T-cell (primary cell): ENCODE measurements around the gene ENO4. TPM values are rescaled to one million over a fixed set of nuclear protein-coding genes. Genes with fewer than 3 reads are reported as not detected.

Source experiments
- ATAC-seq, 4 experiments: fragments of 200-7000 bp in 3 of 4; fragments of 150-1000 bp in 1 of 4; cut with Tn5 transposase; replicated peaks in 1 of 4; 1 replicate in 3 of 4; 2 replicates in 1 of 4; pipeline ENCODE4 v1.10.0; 2021; ENCODE audit warnings: moderate library complexity in 3 of 4, mild to moderate bottlenecking in 2 of 4, moderate number of reproducible peaks in 1 of 4
- CTCF ChIA-PET, 2 donors: fragments of 300-600 bp; sonication (Branson Sonifier 250); formaldehyde crosslinking; loops; one replicate each; lab custom pipeline; 2022; ENCODE audit warnings: antibody characterized with exemption in 2 of 2; lab: Charles Lee
- POLR2A ChIA-PET, 2 donors: fragments of 300-600 bp; sonication (Branson Sonifier 250); formaldehyde crosslinking; loops; one replicate each; lab custom pipeline; 2022; ENCODE audit warnings: antibody characterized with exemption in 2 of 2; lab: Charles Lee
- DNase-seq, 35 experiments: peaks; one replicate each; pipeline versions ENCODE4 v3.0.0 to v3.0.0-alpha.2; 2013 to 2023
- H3K27ac ChIP-seq: one replicate; pipeline ENCODE4 v1.5.1; 2013; ENCODE audit warnings: low read length
- H3K27me3 ChIP-seq, 2 experiments: replicated peaks in 1 of 2; 1 replicate in 1 of 2; 2 replicates in 1 of 2; pipeline versions ENCODE4 v1.6.1 to v1.7.0; 2013; ENCODE audit warnings: low read length in 1 of 2, mixed read lengths in 1 of 2; ENCODE audit not compliant: control insufficient read depth in 2 of 2, insufficient read depth in 2 of 2; ENCODE audit errors: extremely low read depth in 1 of 2
- H3K36me3 ChIP-seq, 2 donors: 1 replicate in 1 of 2; 2 replicates in 1 of 2; pipeline versions ENCODE4 v1.6.1 to v1.7.0; 2013; ENCODE audit warnings: low read length in 1 of 2; ENCODE audit not compliant: control insufficient read depth in 2 of 2, insufficient read depth in 1 of 2; ENCODE audit errors: extremely low read depth in 1 of 2
- H3K4me1 ChIP-seq, 2 experiments: 1 replicate in 1 of 2; 2 replicates in 1 of 2; pipeline versions ENCODE4 v1.6.1 to v1.7.0; 2013; ENCODE audit warnings: low read length in 2 of 2, mixed read lengths in 1 of 2; ENCODE audit not compliant: insufficient read depth in 2 of 2, control insufficient read depth in 1 of 2; ENCODE audit errors: extremely low read depth in 1 of 2
- H3K4me3 ChIP-seq, 2 donors: 1 replicate in 1 of 2; 2 replicates in 1 of 2; pipeline versions ENCODE4 v1.5.1 to v1.7.0; 2013; ENCODE audit warnings: mild to moderate bottlenecking in 2 of 2, low read length in 1 of 2, moderate library complexity in 1 of 2; ENCODE audit not compliant: control insufficient read depth in 1 of 2; ENCODE audit errors: extremely low read depth in 1 of 2
- H3K9me3 ChIP-seq: 2 replicates; pipeline ENCODE4 v1.7.0; 2013
- H3K27ac Mint-ChIP-seq, 2 donors: one replicate each; pipeline ENCODE4 v1.8.0; 2020 to 2021; ENCODE audit warnings: mild to moderate bottlenecking in 2 of 2, mixed read lengths in 2 of 2
- H3K27me3 Mint-ChIP-seq, 2 donors: one replicate each; pipeline ENCODE4 v1.8.0; 2021 to 2022; ENCODE audit warnings: mixed read lengths in 2 of 2
- H3K36me3 Mint-ChIP-seq: one replicate; pipeline ENCODE4 v1.8.0; 2021; ENCODE audit warnings: mixed read lengths
- H3K4me1 Mint-ChIP-seq, 3 donors: one replicate each; pipeline ENCODE4 v1.8.0; 2020 to 2022; ENCODE audit warnings: mixed read lengths in 3 of 3, mild to moderate bottlenecking in 1 of 3
- H3K4me3 Mint-ChIP-seq, 3 donors: one replicate each; pipeline ENCODE4 v1.8.0; 2020 to 2022; ENCODE audit warnings: mild to moderate bottlenecking in 3 of 3, mixed read lengths in 3 of 3, moderate library complexity in 3 of 3
- H3K9me3 Mint-ChIP-seq, 3 donors: one replicate each; pipeline ENCODE4 v1.8.0; 2020 to 2022; ENCODE audit warnings: mixed read lengths in 3 of 3
- WGBS: methylation state at CpG from one replicate; pipeline ENCODE4 v1.1.5; 2013; ENCODE audit warnings: missing lambda C conversion rate; ENCODE audit not compliant: insufficient coverage; 5-methylcytosine and 5-hydroxymethylcytosine counted together
- total RNA-seq, 35 experiments: library from RNA in 6 of 35; stranded (reverse) in 6 of 35; fragments of 120-200 nt in 1 of 35; gene quantifications; one replicate each; pipeline versions ENCODE4 v1.2.1 to v1.2.4 and lab custom pipeline; 2013 to 2026

Gene ENO4
- total RNA-seq, 5 donors from 2014 or later (not counting 1 experiment from before 2014, with no cell fraction given), result not detected

DNA sequence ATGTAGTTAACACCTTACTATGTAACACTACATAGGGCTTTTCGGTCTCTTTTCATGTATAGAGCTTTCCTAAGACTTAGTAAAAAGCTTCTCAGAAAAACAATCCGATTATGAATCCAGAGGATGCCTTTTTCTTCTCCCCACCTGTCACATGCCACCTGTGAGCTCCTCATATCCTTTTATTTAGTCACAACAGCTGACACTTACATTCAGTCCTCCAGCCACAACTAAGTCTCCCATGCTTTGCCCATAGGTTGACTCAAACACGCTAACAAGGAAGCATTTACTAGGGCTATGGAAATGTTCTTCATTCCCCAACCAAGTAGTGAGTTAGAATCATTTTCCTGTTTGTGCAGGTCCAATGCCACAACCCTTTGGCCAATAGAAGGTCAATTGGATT, 7.9 kb downstream of the ENO4 start:
- Mint-ChIP-seq H3K9me3 (peaks cover 0 to 9% (median 0%) of the 10 kb centered on the region in 3 donors), H3K36me3 (no peaks in the 10 kb centered on the region), H3K4me3 (no peak overlapping the region), H3K4me1 (no peaks in the 10 kb centered on the region), H3K27ac (no peak overlapping the region), H3K27me3 (peaks cover 5 to 16% of the 10 kb centered on the region in 2 donors)
- H3K27ac ChIP-seq, result no peak overlapping the region
- DNase-seq (no peak), ATAC-seq (no peak)
- CTCF ChIA-PET, result interaction anchor here in 1 of 2 donors (0.7 kb wide), 1 partner anchor 56 kb away, joined by 3 read pairs; no protein-coding TSS in a partner anchor
- no peaks in the 10 kb centered on the region for H3K4me1 ChIP-seq
- WGBS, result 94% methylated on average over 2 of the region's 3 CpGs
- H3K9me3 ChIP-seq, result no peaks in the 10 kb centered on the region
- H3K27me3 ChIP-seq, result peaks cover 0 to 5% of the 10 kb centered on the region in 2 experiments
- no peaks in the 10 kb centered on the region for H3K36me3 ChIP-seq
- H3K4me3 ChIP-seq, result no peak overlapping the region
- POLR2A ChIA-PET, result no interaction called here

DNA sequence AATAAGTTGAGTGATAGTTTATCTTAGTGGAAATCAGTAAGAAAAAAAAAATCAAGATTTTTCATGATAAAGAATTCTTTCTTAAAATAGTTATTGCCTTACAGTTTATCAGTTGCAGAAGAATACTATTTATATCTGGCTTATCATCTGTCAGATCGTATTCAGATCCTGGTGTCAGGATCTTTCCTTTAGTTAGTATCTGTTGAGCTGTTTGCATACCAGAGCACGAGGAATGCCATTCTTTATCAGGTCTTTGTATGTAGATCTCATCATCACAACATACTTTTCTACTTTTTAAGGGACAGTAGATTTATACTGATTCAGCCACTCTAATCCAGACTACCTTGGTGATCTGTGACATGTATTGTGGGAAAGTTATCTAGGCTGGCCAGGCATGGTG, 12.5 kb downstream of the ENO4 start:
- Histone ChIP-seq H3K4me3 (no peak overlapping the region), H3K27me3 (no peaks in the 10 kb centered on the region), H3K36me3 (no peaks in the 10 kb centered on the region), H3K9me3 (no peaks in the 10 kb centered on the region), H3K4me1 (no peaks in the 10 kb centered on the region), H3K27ac (no peak overlapping the region)
- no peak for DNase-seq
- Mint-ChIP-seq H3K36me3 (no peaks in the 10 kb centered on the region), H3K27me3 (peaks cover 0 to 7% of the 10 kb centered on the region in 2 donors), H3K4me1 (no peaks in the 10 kb centered on the region), H3K9me3 (peaks cover 0 to 5% (median 0%) of the 10 kb centered on the region in 3 donors), H3K4me3 (no peak overlapping the region), H3K27ac (no peak overlapping the region)
- ChIA-PET CTCF (no interaction called here), POLR2A (no interaction called here)
- no peak for ATAC-seq
- no CpG with 5 or more reads among the region's 2 CpGs for WGBS

DNA sequence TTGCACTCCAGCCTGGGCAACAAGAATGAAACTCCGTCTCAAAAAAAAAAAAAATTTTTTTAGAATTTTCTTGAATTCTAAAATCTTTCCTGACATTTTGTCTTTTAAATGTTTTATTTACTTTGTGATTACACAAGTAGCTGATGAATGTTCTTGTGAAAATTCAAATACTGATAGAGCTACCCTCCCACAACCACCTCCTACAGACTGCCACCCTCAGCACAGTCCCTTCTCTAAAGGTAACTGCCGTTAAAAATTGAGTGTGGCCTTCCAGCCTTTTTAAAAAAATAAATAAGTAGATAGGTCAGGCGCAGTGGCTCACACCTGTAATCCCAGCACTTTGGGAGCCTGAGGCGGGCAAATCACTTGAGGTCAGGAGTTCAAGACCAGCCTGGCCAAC, 15.1 kb downstream of the ENO4 start:
- no CpG with 5 or more reads among the region's 4 CpGs for WGBS
- CTCF ChIA-PET, result no interaction called here
- H3K4me1 ChIP-seq, result no peaks in the 10 kb centered on the region
- ATAC-seq (no peak), DNase-seq (no peak)
- Mint-ChIP-seq H3K27me3 (peaks cover 3 to 10% of the 10 kb centered on the region in 2 donors), H3K4me3 (no peak overlapping the region), H3K27ac (no peak overlapping the region), H3K9me3 (no peaks in the 10 kb centered on the region), H3K36me3 (no peaks in the 10 kb centered on the region), H3K4me1 (no peaks in the 10 kb centered on the region)
- H3K4me3 ChIP-seq, result no peak overlapping the region
- H3K9me3 ChIP-seq, result no peaks in the 10 kb centered on the region
- H3K27me3 ChIP-seq, result peaks cover 0 to 2% of the 10 kb centered on the region in 2 experiments
- POLR2A ChIA-PET, result no interaction called here
- no peaks in the 10 kb centered on the region for H3K36me3 ChIP-seq
- H3K27ac ChIP-seq, result no peak overlapping the region

DNA sequence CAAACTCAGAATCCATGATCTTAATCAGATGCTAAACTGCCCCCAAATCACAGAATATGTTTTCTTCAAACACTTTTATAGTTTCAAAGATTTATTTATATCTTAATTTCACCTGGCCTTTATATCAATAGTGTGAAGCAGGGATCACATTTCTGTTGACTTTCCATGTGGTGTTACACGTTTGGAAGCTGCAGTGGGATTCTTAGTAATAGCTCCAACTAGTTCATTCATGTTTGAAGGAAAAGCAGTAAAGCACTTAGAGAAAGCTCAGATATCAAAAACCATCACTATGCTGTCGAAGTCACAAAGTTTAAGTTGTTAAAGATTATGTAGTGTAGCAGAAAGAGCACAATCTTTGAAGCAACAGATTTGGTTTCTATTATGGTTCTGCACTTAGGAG, 16.8 kb downstream of the ENO4 start:
- H3K27me3 Mint-ChIP-seq, result peaks cover 3 to 6% of the 10 kb centered on the region in 2 donors
- ATAC-seq (no peak), DNase-seq (no peak)
- H3K36me3 ChIP-seq, result no peaks in the 10 kb centered on the region
- 40% methylated on average over 1 of the region's 2 CpGs for WGBS
- no peak overlapping the region for H3K4me3 Mint-ChIP-seq
- POLR2A ChIA-PET, result no interaction called here
- H3K36me3 Mint-ChIP-seq, result no peaks in the 10 kb centered on the region
- H3K27me3 ChIP-seq, result peaks cover 0 to 2% of the 10 kb centered on the region in 2 experiments
- no peaks in the 10 kb centered on the region for H3K9me3 ChIP-seq
- CTCF ChIA-PET, result no interaction called here
- no peak overlapping the region for H3K4me3 ChIP-seq
- no peaks in the 10 kb centered on the region for H3K9me3 Mint-ChIP-seq
- no peaks in the 10 kb centered on the region for H3K4me1 Mint-ChIP-seq
- H3K27ac Mint-ChIP-seq, result no peak overlapping the region
- no peaks in the 10 kb centered on the region for H3K4me1 ChIP-seq
- no peak overlapping the region for H3K27ac ChIP-seq

DNA sequence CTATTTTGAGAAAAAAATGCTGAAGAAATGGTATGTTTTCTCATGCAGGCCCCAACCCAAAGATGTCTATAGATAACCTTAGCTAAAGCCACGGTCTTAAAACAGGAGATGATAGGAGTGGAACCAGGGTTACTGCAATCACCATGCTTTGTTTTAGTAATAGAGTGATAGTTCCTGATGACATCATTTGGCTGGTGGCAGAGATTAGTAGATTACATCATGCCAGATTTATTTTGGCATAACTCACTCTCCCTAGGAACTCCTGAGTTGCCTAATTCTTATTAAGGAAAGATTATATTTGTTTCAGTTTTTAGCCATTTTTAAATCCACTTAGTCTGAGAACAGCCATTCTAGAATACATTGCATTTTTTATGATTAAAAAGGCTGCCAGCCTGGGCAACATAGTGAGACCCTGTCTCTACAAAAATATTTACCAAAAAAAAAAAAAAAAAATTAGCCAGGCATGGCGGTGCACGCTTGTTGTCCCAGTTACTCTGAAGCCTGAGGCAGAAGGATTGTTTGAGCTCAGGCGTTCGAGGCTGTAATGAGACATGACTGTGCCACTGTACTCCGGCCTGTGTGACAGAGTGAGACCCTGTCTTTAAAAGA, 17.8 kb downstream of the ENO4 start:
- no peaks in the 10 kb centered on the region for H3K4me1 Mint-ChIP-seq
- ChIA-PET POLR2A (no interaction called here), CTCF (no interaction called here)
- H3K27me3 Mint-ChIP-seq, result peaks cover 3 to 6% of the 10 kb centered on the region in 2 donors
- H3K27me3 ChIP-seq, result peaks cover 0 to 2% of the 10 kb centered on the region in 2 experiments
- no peaks in the 10 kb centered on the region for H3K36me3 Mint-ChIP-seq
- H3K36me3 ChIP-seq, result no peaks in the 10 kb centered on the region
- DNase-seq (no peak), ATAC-seq (no peak)
- no peak overlapping the region for H3K27ac ChIP-seq
- no peak overlapping the region for H3K27ac Mint-ChIP-seq
- peaks cover 0 to under 1% (median 0%) of the 10 kb centered on the region in 3 donors for H3K9me3 Mint-ChIP-seq
- no peaks in the 10 kb centered on the region for H3K9me3 ChIP-seq
- 93% methylated on average over 3 of the region's 6 CpGs for WGBS
- no peaks in the 10 kb centered on the region for H3K4me1 ChIP-seq
- no peak overlapping the region for H3K4me3 ChIP-seq
- no peak overlapping the region for H3K4me3 Mint-ChIP-seq

DNA sequence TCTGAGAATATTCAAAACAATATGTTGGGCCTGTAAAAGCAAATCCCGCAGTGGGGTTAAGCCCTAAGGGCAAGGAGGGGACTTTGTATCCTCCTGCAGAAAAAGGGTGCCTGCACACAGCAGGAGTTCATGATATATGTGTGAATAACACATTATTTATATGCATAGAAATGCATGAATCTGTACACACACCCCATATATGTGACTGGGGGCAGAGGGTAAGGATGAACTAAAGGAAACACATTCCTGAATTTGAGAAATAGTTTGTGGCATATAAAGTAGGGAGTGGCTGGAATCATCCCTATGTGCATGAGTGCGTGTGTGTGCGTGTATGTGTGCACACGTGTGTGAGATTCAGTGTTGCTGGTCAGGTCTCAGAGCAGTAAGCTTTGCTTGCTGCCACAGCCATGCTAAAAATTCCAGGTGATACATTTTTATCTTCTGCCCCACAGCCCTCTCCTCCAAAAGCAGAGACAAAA, 18.9 kb downstream of the ENO4 start:
- H3K27me3 Mint-ChIP-seq, result peaks cover 6% of the 10 kb centered on the region in 2 donors
- no peaks in the 10 kb centered on the region for H3K4me1 ChIP-seq
- H3K27ac Mint-ChIP-seq, result no peak overlapping the region
- peaks cover 0 to 2% of the 10 kb centered on the region in 2 experiments for H3K27me3 ChIP-seq
- ATAC-seq, result no peak
- H3K4me3 ChIP-seq, result no peak overlapping the region
- H3K4me3 Mint-ChIP-seq, result no peak overlapping the region
- no peaks in the 10 kb centered on the region for H3K9me3 ChIP-seq
- 55% methylated on average over 3 of the region's 4 CpGs for WGBS
- DNase-seq, result no peak
- H3K36me3 ChIP-seq, result no peaks in the 10 kb centered on the region
- H3K9me3 Mint-ChIP-seq, result peaks cover 0 to 5% (median 4%) of the 10 kb centered on the region in 3 donors
- CTCF ChIA-PET, result no interaction called here
- POLR2A ChIA-PET, result no interaction called here
- no peak overlapping the region for H3K27ac ChIP-seq
- no peaks in the 10 kb centered on the region for H3K4me1 Mint-ChIP-seq
- H3K36me3 Mint-ChIP-seq, result no peaks in the 10 kb centered on the region
